Loucy (cell line): Measurements from ENCODE around the gene MAPKBP1.
A peak's percentile ranks its signal among the peaks of the same experiment; 100 is the strongest.
"Not testable (repeated sequence)": the region's sequence is repeated elsewhere in the genome, so short reads cannot be mapped to it uniquely, and the experiment has no call there.

ENCODE experiments used
- H2AFZ ChIP-seq: fragments of 200-600 bp; sonication (generic); 2 replicates; pipeline ENCODE4 v1.6.0; 2016; ENCODE audit warnings: antibody characterized with exemption, mild to moderate bottlenecking, low read length, moderate library complexity
- H3F3A ChIP-seq: fragments of 200-600 bp; 2 replicates; pipeline ENCODE4 v1.6.0; 2016; ENCODE audit warnings: antibody characterized with exemption, low read depth, mild to moderate bottlenecking
- H3K27me3 ChIP-seq: fragments of 200-600 bp; sonication (generic); 2 replicates; pipeline ENCODE4 v1.6.1; 2014; ENCODE audit warnings: low read length, mild to moderate bottlenecking; ENCODE audit not compliant: insufficient read depth, poor library complexity, severe bottlenecking
- H3K36me3 ChIP-seq: fragments of 200-600 bp; sonication (generic); 2 replicates; pipeline ENCODE4 v1.6.1; 2016; ENCODE audit warnings: low read length; ENCODE audit not compliant: insufficient read depth
- H3K4me1 ChIP-seq: fragments of 200-600 bp; sonication (generic); 2 replicates; pipeline ENCODE4 v1.5.1; 2014; ENCODE audit warnings: low read length, mild to moderate bottlenecking; ENCODE audit not compliant: insufficient read depth, poor library complexity, severe bottlenecking
- H3K4me2 ChIP-seq: fragments of 200-600 bp; sonication (generic); 2 replicates; pipeline ENCODE4 v1.6.0; 2014; ENCODE audit warnings: antibody characterized with exemption, low read length, low read depth, mild to moderate bottlenecking; ENCODE audit not compliant: poor library complexity, severe bottlenecking
- H3K4me3 ChIP-seq: fragments of 200-600 bp; sonication (generic); 2 replicates; pipeline ENCODE4 v1.5.1; 2014; ENCODE audit warnings: low read length, mild to moderate bottlenecking, mixed read lengths; ENCODE audit not compliant: poor library complexity, severe bottlenecking
- H3K79me2 ChIP-seq: fragments of 200-600 bp; sonication (generic); 2 replicates; pipeline ENCODE4 v1.6.1; 2014; ENCODE audit warnings: low read length; ENCODE audit not compliant: insufficient read depth
- H3K9ac ChIP-seq: fragments of 200-600 bp; sonication (generic); 2 replicates; pipeline ENCODE4 v1.6.0; 2014; ENCODE audit warnings: mild to moderate bottlenecking, low read depth, low read length, moderate library complexity; ENCODE audit not compliant: poor library complexity, severe bottlenecking
- H3K9me2 ChIP-seq: fragments of 200-600 bp; sonication (generic); replicated peaks from 2 replicates; pipeline ENCODE4 v1.6.1; 2016; ENCODE audit warnings: low read depth, low read length, mixed read lengths
- H3K9me3 ChIP-seq: fragments of 200-600 bp; sonication (generic); 2 replicates; pipeline ENCODE4 v1.6.1; 2014; ENCODE audit warnings: mild to moderate bottlenecking, antibody characterized with exemption, low read length, low read depth; ENCODE audit not compliant: insufficient read depth
- H4K20me1 ChIP-seq: fragments of 200-600 bp; sonication (generic); 2 replicates; pipeline ENCODE4 v1.6.0; 2014; ENCODE audit warnings: antibody characterized with exemption, low read length, mild to moderate bottlenecking; ENCODE audit not compliant: insufficient read depth, poor library complexity, severe bottlenecking
- EZH2phosphoT487 ChIP-seq: fragments of 200-600 bp; IDR thresholded peaks from 2 replicates; pipeline ENCODE4 v1.6.1; 2018; ENCODE audit warnings: antibody characterized with exemption, mild to moderate bottlenecking, moderate library complexity, borderline replicate concordance
- TF ChIP-seq, protein P1 (sequence below): fragments of 200-600 bp; sonication (generic); conservative IDR thresholded peaks from 2 replicates; pipeline ENCODE4 v1.5.1; 2014; ENCODE audit warnings: mild to moderate bottlenecking, antibody characterized with exemption, low read length

The MAPKBP1 gene

DNA sequence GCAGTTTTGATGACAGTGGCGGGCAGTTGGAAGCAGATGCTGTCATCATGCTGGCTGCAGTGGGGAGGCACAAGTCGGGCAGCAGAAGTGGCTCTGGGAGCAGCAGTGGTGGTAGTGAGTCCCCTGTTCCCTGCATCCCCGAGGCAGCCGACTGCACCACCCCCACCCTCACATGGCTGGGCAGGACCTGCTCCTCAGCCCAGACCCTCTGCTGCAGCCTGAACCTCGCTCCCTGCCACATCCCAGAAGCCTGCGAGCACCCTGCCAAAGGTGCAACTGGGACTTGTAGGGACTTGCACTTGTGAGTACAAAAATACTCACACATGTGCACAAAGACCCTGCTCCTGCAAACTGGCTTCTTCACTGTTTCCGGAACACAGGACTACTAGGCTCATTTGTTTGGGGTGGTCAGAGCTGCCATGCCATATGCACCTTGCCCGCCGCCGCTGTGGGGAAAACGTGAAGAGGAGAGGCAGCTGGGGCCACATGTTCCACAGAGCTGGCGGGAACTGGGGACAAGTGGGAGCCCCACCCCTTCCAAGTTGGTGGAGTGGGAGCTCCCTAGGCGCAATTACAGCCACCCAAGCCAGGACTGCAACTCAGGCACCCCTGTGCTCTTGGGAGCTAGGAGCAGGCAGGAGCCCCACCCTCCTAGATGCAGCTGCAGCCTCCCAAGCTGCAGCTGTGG, 55.8 kb downstream of the MAPKBP1 start:
- no peaks in the 10 kb centered on the region for H3K27me3 ChIP-seq
- H3K36me3 ChIP-seq = no peaks in the 10 kb centered on the region
- H3K4me2 ChIP-seq = peak overlapping the region; percentile 75
- H3K9me3 ChIP-seq = no peaks in the 10 kb centered on the region
- H3F3A ChIP-seq = peaks cover 12% of the 10 kb centered on the region
- no peaks in the 10 kb centered on the region for H3K9me2 ChIP-seq
- TF ChIP-seq, protein P1, sequence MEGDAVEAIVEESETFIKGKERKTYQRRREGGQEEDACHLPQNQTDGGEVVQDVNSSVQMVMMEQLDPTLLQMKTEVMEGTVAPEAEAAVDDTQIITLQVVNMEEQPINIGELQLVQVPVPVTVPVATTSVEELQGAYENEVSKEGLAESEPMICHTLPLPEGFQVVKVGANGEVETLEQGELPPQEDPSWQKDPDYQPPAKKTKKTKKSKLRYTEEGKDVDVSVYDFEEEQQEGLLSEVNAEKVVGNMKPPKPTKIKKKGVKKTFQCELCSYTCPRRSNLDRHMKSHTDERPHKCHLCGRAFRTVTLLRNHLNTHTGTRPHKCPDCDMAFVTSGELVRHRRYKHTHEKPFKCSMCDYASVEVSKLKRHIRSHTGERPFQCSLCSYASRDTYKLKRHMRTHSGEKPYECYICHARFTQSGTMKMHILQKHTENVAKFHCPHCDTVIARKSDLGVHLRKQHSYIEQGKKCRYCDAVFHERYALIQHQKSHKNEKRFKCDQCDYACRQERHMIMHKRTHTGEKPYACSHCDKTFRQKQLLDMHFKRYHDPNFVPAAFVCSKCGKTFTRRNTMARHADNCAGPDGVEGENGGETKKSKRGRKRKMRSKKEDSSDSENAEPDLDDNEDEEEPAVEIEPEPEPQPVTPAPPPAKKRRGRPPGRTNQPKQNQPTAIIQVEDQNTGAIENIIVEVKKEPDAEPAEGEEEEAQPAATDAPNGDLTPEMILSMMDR = no peak
- no peak for TF ChIP-seq EZH2phosphoT487
- H3K4me3 ChIP-seq = peak overlapping the region; percentile 8
- H3K4me1 ChIP-seq = peaks cover 63% of the 10 kb centered on the region
- H4K20me1 ChIP-seq = no peaks in the 10 kb centered on the region
- no peak overlapping the region for H2AFZ ChIP-seq
- H3K9ac ChIP-seq = peak overlapping the region; percentile 16
- H3K79me2 ChIP-seq = peaks cover 37% of the 10 kb centered on the region

GRCh38 chr15:41831291-41831690, 57.0 kb downstream of the MAPKBP1 start:
- Histone ChIP-seq H3K4me3 (peak overlapping the region; percentile 46), H3K9ac (peak overlapping the region; percentile 45), H3K4me2 (peak overlapping the region; percentile 75), H3K4me1 (peaks cover 73% of the 10 kb centered on the region), H3F3A (peaks cover 12% of the 10 kb centered on the region), H3K79me2 (peaks cover 42% of the 10 kb centered on the region)
- H3K27me3 ChIP-seq, H2AFZ ChIP-seq, H3K9me3 ChIP-seq, H4K20me1 ChIP-seq, H3K9me2 ChIP-seq, H3K36me3 ChIP-seq: not testable (repeated sequence)

- no peaks in the 10 kb centered on the region for H3K9me3 ChIP-seq
- H3K4me1 ChIP-seq = peaks cover 77% of the 10 kb centered on the region
- peak overlapping the region; percentile 75 for H3K4me2 ChIP-seq
- H3K9ac ChIP-seq = peak overlapping the region; percentile 45
- no peaks in the 10 kb centered on the region for H3K27me3 ChIP-seq
- TF ChIP-seq EZH2phosphoT487 = no peak
- TF ChIP-seq, protein P1 = no peak
- H3F3A ChIP-seq = peaks cover 12% of the 10 kb centered on the region
- no peaks in the 10 kb centered on the region for H3K36me3 ChIP-seq
- H2AFZ ChIP-seq = no peak overlapping the region
- peaks cover 42% of the 10 kb centered on the region for H3K79me2 ChIP-seq
- H3K9me2 ChIP-seq = no peaks in the 10 kb centered on the region
- H3K4me3 ChIP-seq = peak overlapping the region; percentile 46
- H4K20me1 ChIP-seq = no peaks in the 10 kb centered on the region
These were observed 57.9 kb downstream of the MAPKBP1 start for GRCh38 chr15:41832208-41832607.

- Histone ChIP-seq H3K9me3 (no peaks in the 10 kb centered on the region), H3F3A (peaks cover 12% of the 10 kb centered on the region), H3K9me2 (no peaks in the 10 kb centered on the region), H2AFZ (no peak overlapping the region), H3K9ac (peak overlapping the region; percentile 45), H3K79me2 (peaks cover 42% of the 10 kb centered on the region), H3K36me3 (no peaks in the 10 kb centered on the region), H4K20me1 (no peaks in the 10 kb centered on the region), H3K4me1 (peaks cover 72% of the 10 kb centered on the region), H3K4me2 (peak overlapping the region; percentile 75), H3K4me3 (peak overlapping the region; percentile 21), H3K27me3 (no peaks in the 10 kb centered on the region)
- TF ChIP-seq, protein P1 = no peak
- no peak for TF ChIP-seq EZH2phosphoT487
These were observed 58.6 kb downstream of the MAPKBP1 start for GRCh38 chr15:41832875-41833274.
